AG09309 (cell line): ENCODE results near the gene ZNRF3.

Experiments used
- DNase-seq: peaks from one replicate; pipeline ENCODE4 v3.0.0-alpha.2; 2010; ENCODE audit warnings: low read depth
- H3K4me3 ChIP-seq: 2 replicates; pipeline ENCODE4 v1.5.1; 2011; ENCODE audit warnings: mild to moderate bottlenecking, low read depth, low read length, moderate library complexity; ENCODE audit not compliant: control insufficient read depth
- CTCF ChIP-seq: IDR thresholded peaks from 2 replicates; pipeline ENCODE4 v1.5.1; 2011; ENCODE audit warnings: mild to moderate bottlenecking, low read depth, low read length, inconsistent platforms; ENCODE audit not compliant: insufficient read depth, control insufficient read depth; ENCODE audit errors: missing control alignments

Gene ZNRF3

GRCh38 chr22:29090039-29090438 lies 206.7 kb downstream of the ZNRF3 start:
- DNase-seq: no peak
- no peak overlapping the region for H3K4me3 ChIP-seq
- TF ChIP-seq CTCF: no peak

GRCh38 chr22:29092243-29092642 lies 208.9 kb downstream of the ZNRF3 start:
- TF ChIP-seq CTCF: no peak
- no peak overlapping the region for H3K4me3 ChIP-seq
- DNase-seq: no peak

GRCh38 chr22:29093030-29093429 lies 209.7 kb downstream of the ZNRF3 start:
- H3K4me3 ChIP-seq: no peak overlapping the region

DNA sequence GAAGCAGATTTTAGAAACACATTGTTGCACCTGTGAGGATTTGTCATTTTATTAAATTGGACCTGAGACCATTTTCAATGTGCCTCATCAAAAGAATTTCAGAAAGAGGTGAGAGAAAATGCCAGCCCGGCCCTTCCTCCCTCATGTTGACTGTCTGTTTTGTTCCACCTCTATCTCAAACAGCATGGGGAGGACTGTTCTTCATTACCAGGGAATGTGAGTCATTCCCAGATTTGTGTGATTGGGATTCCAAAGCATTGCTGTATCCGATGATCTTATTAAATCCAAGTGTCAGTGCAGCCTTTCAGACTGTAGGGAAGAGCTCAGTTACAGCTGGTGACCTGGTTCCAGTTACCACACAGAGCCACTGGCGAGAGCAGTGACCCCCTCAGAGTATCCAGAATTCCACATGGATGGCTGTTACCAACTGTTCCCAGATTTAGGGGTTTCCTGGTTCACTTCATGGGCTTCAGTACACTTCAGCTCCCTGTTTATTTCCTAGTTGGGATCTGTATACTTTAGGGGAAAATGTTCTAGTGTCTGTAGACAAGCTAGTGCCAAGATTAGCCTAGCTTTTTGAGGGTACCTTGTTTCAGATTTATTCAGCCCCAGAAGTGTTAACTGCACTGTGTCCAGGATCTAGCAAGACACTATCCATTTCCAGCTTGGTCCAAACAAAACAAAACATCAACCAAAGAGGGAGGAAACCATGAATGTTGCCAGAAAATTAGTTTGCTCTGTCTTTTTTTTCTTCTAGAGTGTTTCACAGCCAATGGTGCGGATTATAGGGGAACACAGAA lies 210.3 kb downstream of the ZNRF3 start:
- no peak for TF ChIP-seq CTCF
- DNase-seq: no peak
- H3K4me3 ChIP-seq: no peak overlapping the region

More at GRCh38 chr22:29093030-29093429, 209.7 kb downstream of the ZNRF3 start:
- no peak for DNase-seq
- TF ChIP-seq CTCF: no peak

DNA sequence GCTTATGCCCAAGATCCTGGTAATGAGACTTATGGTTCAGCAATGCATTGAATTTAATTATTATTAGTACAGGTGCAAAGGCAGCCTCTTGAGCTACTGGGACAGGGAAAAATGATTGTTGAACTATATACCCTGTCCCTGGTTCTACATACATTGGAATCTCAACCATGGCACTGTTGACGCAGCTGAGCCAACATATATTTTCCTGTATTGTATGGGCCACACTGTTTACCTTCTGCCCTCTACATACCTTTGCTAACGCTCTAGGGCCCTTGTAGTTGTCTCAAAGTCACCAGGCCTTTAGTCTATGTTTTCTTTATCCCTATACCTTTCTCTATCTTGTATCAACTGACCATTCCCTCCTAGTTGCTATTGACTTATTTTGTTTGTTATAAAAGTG lies 212.1 kb downstream of the ZNRF3 start:
- no peak for TF ChIP-seq CTCF
- no peak overlapping the region for H3K4me3 ChIP-seq
- DNase-seq: no peak

- H3K4me3 ChIP-seq: no peak overlapping the region
- TF ChIP-seq CTCF: no peak
- no peak for DNase-seq
Observed at GRCh38 chr22:29096736-29097669, 213.6 kb downstream of the ZNRF3 start.
